ENCODE data around the gene SNRNP27.
"Not testable (repeated sequence)": the region's sequence is repeated elsewhere in the genome, so short reads cannot be mapped to it uniquely, and the experiment has no call there.

The SNRNP27 gene

GRCh38 chr2:69946351-69947324 is 52.9 kb downstream of the SNRNP27 start:
- peak; percentile 15 for DNase-seq (ENCODE audit: low read depth)

- no peak for DNase-seq (ENCODE audit: low read depth)
Observed at GRCh38 chr2:69947325-69947931, 53.7 kb downstream of the SNRNP27 start.

DNA sequence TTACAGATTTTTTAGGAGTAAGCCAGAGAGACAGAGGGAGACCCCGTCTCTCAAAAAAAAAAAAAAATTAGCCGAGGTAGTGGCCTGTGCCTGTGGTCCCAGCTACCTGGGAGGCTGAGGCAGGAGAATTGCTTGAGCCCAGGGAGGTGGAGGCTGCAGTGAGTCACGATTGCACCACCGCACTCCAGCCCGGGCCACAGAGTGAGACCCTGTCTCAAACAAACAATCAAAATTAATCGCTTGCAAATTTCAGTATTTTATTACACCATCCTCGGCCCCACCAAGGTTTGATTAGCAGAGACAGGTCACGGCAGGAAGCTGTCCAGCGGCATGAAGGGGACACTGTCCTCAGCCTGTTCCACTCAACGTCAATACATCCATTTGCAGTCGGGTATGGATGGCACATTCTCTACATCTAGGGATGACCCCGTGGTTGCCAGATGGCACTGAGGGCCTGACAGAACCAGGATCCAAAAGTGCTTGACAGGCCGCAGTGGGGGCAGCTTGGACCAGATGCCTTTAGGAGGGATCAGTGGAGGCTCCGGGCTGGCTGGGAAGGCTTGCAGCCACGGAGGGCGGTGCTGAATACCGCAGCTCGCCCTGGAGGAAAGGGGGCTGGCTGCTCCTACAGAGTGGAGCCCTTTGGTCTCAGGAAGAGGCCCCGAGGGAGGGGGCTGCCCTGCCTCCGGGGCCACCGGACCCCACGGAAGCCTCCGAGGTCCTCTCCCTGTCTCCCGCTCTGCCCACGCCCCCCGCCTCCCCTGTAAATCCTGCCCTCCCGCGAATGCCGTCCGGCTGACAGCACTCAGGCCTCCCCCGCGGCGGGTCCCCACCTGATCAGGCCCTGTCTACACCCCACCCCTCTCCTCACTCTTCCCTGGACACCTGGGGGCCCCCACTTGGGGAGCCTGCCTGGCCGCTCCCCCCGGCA is 54.5 kb downstream of the SNRNP27 start:
- DNase-seq (ENCODE audit: low read depth) = no peak

- DNase-seq (ENCODE audit: low read depth) = no peak
Observed at GRCh38 chr2:69948963-69949645, 55.3 kb downstream of the SNRNP27 start.

- no peak for DNase-seq (ENCODE audit: low read depth)
Observed at GRCh38 chr2:69950241-69950640, 56.5 kb downstream of the SNRNP27 start.

- DNase-seq (ENCODE audit: low read depth) = not testable (repeated sequence)
Observed at GRCh38 chr2:69950671-69951070, 56.9 kb downstream of the SNRNP27 start.

GRCh38 chr2:69952336-69953115 is 58.8 kb downstream of the SNRNP27 start:
- no peak for DNase-seq (ENCODE audit: low read depth)

DNA sequence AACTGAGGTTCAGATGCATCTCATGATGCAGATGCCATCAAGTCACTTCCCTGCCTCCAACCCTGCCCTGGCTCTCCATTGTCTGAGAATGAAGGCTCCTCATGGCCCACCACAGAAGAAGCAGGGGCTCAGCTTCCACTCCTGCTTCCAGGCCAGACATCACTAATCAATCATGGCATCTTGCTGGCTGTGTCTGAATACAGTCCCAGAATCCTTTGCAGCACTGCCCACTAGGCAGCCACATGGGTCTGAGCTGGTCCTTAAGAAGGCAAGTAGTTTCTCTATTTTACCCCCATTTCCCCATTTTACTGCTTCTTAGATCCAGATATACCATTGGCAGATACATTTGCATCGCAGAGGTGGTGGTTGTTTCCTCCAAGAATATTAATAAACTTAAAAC is 60.3 kb downstream of the SNRNP27 start:
- no peak for DNase-seq (ENCODE audit: low read depth)
